BJ (cell line): Measurements from ENCODE around the gene INPP5A. TPM values are rescaled to one million over a fixed set of nuclear protein-coding genes. Genes with fewer than 3 reads are reported as not detected.

Experiments
- CTCF ChIA-PET: fragments of 350-600 bp; formaldehyde crosslinking; extraction: SDS; loops from one replicate; lab custom pipeline; 2021; ENCODE audit warnings: antibody characterized with exemption, inconsistent platforms; lab: Yijun Ruan, JAX
- POLR2A ChIA-PET: fragments of 300-600 bp; sonication (Branson Sonifier 250); formaldehyde crosslinking; extraction: SDS; loops from one replicate; lab custom pipeline; 2021; ENCODE audit warnings: antibody characterized with exemption; lab: Charles Lee
- DNase-seq: peaks from one replicate; pipeline ENCODE4 v3.0.0-alpha.2; 2011; ENCODE audit warnings: low read depth
- H3K27me3 ChIP-seq: 2 replicates; pipeline ENCODE4 v1.6.0; 2011; ENCODE audit warnings: low read length; ENCODE audit not compliant: control insufficient read depth, insufficient read depth
- H3K36me3 ChIP-seq: 2 replicates; pipeline ENCODE4 v1.5.1; 2011; ENCODE audit warnings: low read length; ENCODE audit not compliant: control insufficient read depth, insufficient read depth
- H3K4me3 ChIP-seq: 2 replicates; pipeline ENCODE4 v1.5.1; 2011; ENCODE audit warnings: low read depth, mild to moderate bottlenecking, control low read depth, low read length
- CTCF ChIP-seq: IDR thresholded peaks from 2 replicates; pipeline ENCODE4 v1.5.1; 2011; ENCODE audit warnings: low read depth, mild to moderate bottlenecking, control low read depth, inconsistent platforms, low read length, moderate library complexity; ENCODE audit not compliant: insufficient read depth
- polyA plus RNA-seq: library from polyadenylated mRNA; depleted of rRNA; stranded (reverse); fragments of >200 nt; gene quantifications from 2 replicates; pipeline ENCODE4 v1.2.3, GENCODE V29; 2011

Gene INPP5A
- polyA plus RNA-seq, 1 experiment: 60.1 TPM

GRCh38 chr10:132745971-132746370 lies 208.4 kb downstream of the INPP5A start:
- Histone ChIP-seq H3K36me3 (peaks cover 16% of the 10 kb centered on the region), H3K4me3 (no peak overlapping the region), H3K27me3 (no peaks in the 10 kb centered on the region)
- TF ChIP-seq CTCF: no peak
- ChIA-PET CTCF (no interaction called here), POLR2A (no interaction called here)
- DNase-seq: no peak

GRCh38 chr10:132746386-132746785 lies 208.8 kb downstream of the INPP5A start:
- H3K27me3 ChIP-seq: no peaks in the 10 kb centered on the region
- no peak for TF ChIP-seq CTCF
- DNase-seq: no peak
- CTCF ChIA-PET: no interaction called here
- POLR2A ChIA-PET: no interaction called here
- peaks cover 18% of the 10 kb centered on the region for H3K36me3 ChIP-seq
- H3K4me3 ChIP-seq: no peak overlapping the region

GRCh38 chr10:132746801-132747625 lies 209.4 kb downstream of the INPP5A start:
- H3K36me3 ChIP-seq: peaks cover 16% of the 10 kb centered on the region
- no peak for TF ChIP-seq CTCF
- DNase-seq: no peak
- POLR2A ChIA-PET: no interaction called here
- H3K27me3 ChIP-seq: no peaks in the 10 kb centered on the region
- CTCF ChIA-PET: no interaction called here
- H3K4me3 ChIP-seq: no peak overlapping the region

GRCh38 chr10:132748135-132748534 lies 210.5 kb downstream of the INPP5A start:
- no peak for DNase-seq
- TF ChIP-seq CTCF: no peak
- Histone ChIP-seq H3K27me3 (no peaks in the 10 kb centered on the region), H3K36me3 (peaks cover 13% of the 10 kb centered on the region), H3K4me3 (no peak overlapping the region)
- CTCF ChIA-PET: no interaction called here
- POLR2A ChIA-PET: no interaction called here

- ChIA-PET CTCF (no interaction called here), POLR2A (no interaction called here)
- no peak for DNase-seq
- no peak for TF ChIP-seq CTCF
- Histone ChIP-seq H3K36me3 (peaks cover 13% of the 10 kb centered on the region), H3K27me3 (no peaks in the 10 kb centered on the region), H3K4me3 (no peak overlapping the region)
Measured at GRCh38 chr10:132748545-132749370, 211.2 kb downstream of the INPP5A start.
